Activated CD4-positive, alpha-beta T cell treated with anti-CD3 and anti-CD28 coated beads, Interleukin-2, amount 50 U/mL, for 48 hours (primary cell): ENCODE measurements around the gene PDE8A.
"Not testable (repeated sequence)": the region's sequence is repeated elsewhere in the genome, so short reads cannot be mapped to it uniquely, and the experiment has no call there.

Experiments
- DNase-seq, 2 experiments: peaks; one replicate each; pipeline ENCODE4 v3.0.0-alpha.2; 2020

Gene PDE8A

GRCh38 chr15:84962955-84963354 lies 18.7 kb upstream of the PDE8A start:
- DNase-seq, result no peak

GRCh38 chr15:84967380-84967779 lies 14.3 kb upstream of the PDE8A start:
- no peak for DNase-seq

DNA sequence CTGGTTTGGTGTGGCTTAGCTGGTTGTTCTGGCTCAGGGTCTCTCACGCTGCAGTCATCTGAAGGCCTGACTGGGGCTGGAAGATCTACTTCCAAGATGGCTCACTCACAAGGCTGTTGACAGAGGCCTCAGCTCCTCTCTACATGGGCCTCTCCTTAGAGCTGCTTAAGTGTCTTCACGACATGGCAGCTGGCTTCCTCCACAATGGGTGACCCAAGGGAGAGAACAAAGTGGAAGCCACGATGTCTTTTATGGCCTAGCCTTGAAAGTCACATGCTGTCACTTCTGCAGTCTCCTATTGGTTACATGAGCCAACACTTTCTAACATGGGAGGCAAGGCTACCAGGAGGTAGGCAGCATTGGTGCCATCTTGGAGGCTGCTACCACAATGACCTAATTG lies 13.4 kb upstream of the PDE8A start:
- DNase-seq, result no peak

DNA sequence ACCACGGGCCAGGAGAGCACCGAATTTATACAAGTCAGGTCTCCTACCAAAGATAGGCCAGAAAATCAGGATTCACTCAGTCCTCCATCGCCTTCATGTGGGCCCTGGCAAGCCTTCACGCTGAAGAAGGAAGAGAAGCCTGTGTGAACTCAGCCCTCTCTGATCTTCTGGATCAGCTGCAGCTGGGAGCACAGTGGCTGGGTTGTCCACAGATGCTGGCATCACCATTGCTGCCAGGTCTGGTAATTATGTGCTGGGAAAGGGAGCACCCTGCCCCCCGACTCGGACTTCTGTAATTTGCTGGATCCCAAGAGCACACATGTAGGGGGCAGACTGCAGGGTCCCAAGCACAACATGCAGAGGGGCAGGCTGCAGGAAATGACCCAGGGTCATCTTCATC lies 12.4 kb upstream of the PDE8A start:
- no peak for DNase-seq

DNA sequence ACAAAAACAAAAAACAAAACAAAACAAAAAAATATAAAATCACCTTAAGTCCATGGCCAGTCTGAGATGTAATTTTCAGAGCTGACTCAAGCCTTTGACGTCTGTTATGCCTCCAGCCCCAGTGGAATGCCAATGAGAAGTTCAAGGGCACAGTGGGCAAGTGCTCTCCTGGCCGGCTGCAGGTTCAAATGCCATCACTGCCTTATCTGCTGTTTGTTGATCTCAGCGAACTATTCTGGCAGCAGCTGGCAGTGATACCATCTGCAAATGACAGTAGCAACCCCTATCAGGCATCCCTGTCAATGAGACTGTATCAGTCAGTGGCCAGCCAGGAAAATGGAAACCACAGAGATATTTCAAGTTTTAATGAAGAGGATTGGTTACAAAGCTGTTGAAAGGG lies 10.8 kb upstream of the PDE8A start:
- DNase-seq, result no peak

- DNase-seq, result no peak
These were observed 7.9 kb upstream of the PDE8A start for GRCh38 chr15:84973492-84974460.

DNA sequence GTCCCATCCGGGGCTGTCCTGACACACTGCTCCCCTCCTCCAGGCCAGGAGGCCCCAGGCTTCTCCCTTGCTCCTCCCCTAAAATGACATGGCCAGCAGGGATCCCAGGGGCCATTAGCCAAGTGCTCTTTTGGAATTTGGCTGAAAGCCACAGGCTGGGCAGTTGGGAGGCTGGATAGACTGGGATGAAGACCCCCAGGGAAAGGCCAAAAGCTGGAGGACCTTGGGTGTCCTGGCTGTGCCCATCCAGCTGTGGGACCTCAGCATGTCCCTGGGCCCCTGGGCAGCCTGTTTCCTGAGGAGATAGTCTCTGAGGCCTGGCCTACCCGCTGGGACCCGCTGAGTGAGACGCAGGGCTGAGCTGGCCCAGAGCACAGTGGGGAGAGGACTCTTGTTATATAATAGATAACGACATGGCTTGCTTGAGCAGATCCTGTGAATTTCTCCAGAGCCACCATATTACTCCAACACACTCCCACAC lies 5.7 kb upstream of the PDE8A start:
- no peak for DNase-seq

GRCh38 chr15:84976746-84977345 lies 4.8 kb upstream of the PDE8A start:
- no peak for DNase-seq

GRCh38 chr15:84979651-84980050 lies 2.0 kb upstream of the PDE8A start:
- DNase-seq, result no peak

GRCh38 chr15:84980196-84981053 lies 1.2 kb upstream of the PDE8A start:
- peak; percentile 85 to 87 for DNase-seq

- peak; percentile 93 to 94 for DNase-seq
These were observed 474 bp upstream of the PDE8A start for GRCh38 chr15:84981054-84981710.

DNA sequence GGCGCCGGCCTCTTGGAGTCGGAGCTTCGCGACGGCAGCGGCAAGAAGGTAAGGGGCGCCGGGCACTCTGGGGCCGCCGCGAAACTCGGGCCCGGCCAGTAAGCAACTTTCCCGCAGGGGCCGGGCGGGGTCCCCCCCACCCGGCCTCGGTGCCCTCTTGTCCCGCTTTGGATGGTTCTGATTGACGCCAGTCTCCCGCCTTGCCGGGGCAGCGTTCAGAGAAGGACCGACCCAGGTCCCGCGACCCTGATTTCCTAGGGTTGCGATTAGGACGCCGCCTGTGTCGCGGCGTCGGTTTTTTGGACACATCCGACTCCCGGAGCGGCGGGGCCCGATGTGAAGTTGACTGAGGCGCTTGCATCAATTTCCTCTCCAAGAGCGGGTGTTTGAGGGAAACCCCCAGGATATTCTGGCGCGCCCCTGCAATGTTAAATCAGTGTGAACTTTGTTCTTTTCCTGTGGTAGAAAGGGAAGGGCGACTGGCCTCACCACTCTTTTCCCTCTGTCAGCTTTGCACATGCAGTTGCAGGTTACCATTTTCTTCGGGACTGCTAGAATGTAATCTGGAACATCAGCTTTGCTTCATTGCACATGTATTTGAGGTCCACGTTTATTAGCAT lies 755 bp downstream of the PDE8A start:
- DNase-seq, result peak; percentile 60 to 70

DNA sequence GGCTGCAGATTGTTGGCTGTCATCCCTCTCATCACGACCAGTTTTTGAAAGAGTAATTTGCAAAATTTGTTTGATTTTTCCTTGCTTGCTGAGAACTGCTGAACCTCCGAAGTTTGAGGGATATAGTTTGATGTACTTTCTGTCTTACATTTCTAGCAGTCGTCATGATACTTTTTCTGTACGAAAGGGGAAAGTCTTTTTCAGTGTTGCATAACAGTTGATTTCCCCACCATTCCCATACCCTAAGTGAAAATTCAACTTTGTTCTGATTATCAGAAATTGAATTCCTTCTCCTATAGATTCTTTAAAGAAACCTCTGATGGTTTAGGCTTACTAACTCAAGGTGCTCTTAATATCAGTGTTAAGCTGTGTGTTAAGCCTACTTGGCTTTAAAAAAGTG lies 1.6 kb downstream of the PDE8A start:
- no peak for DNase-seq

DNA sequence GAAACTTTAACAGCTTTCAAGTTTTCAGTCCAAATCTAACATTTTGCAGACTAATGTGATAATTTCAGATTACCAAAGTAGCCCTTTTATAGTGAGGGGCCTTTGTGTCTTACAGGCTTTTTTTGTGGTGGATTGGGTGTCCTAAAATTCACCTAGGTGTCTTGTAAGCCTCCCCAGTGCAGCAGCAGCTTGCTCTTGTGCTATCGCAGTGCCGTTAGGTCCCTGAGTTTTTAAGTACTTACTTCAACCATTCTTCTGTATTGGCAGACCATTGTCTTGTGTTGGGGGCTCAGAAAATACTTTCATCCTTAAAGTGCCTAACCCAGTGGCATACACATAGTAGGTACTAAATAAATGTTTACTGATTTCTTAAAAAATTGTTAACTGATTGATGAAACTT lies 2.1 kb downstream of the PDE8A start:
- no peak for DNase-seq

GRCh38 chr15:84985158-84985557 lies 3.5 kb downstream of the PDE8A start:
- DNase-seq, result no peak

- not testable (repeated sequence) for DNase-seq
These were observed 5.7 kb downstream of the PDE8A start for GRCh38 chr15:84987351-84987750.

DNA sequence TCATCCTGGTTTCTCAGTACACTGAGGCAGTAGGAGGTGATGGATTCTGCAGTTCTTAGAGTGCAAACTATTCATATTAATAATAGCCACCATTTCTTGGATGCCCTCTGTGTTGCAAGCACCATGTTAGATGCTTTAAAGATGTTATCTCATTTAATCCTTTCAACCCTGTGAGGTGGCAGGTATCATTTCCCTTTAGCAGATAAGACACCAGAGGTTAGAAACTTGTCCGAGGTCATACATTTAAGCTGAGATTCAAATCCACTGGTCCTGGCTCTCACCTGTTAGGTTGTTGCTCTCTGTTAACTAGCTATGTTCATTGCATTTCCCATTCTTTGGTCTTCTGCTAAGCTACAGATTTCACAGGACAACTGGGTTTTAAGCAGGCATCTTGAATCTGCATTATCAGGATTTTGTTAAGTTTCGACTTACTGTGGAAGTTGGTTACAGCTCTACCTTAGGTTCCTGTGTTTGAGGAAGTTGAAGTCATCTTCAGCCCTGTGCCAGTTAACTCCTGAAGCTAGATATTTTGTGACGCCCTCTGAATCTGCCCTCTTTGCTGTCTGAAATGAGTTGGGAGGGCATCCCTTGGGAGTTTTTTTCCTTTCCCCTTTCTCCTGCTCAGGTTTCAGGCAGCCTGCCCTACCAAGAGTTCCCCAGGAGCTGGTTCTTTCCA lies 6.4 kb downstream of the PDE8A start:
- DNase-seq, result no peak

DNA sequence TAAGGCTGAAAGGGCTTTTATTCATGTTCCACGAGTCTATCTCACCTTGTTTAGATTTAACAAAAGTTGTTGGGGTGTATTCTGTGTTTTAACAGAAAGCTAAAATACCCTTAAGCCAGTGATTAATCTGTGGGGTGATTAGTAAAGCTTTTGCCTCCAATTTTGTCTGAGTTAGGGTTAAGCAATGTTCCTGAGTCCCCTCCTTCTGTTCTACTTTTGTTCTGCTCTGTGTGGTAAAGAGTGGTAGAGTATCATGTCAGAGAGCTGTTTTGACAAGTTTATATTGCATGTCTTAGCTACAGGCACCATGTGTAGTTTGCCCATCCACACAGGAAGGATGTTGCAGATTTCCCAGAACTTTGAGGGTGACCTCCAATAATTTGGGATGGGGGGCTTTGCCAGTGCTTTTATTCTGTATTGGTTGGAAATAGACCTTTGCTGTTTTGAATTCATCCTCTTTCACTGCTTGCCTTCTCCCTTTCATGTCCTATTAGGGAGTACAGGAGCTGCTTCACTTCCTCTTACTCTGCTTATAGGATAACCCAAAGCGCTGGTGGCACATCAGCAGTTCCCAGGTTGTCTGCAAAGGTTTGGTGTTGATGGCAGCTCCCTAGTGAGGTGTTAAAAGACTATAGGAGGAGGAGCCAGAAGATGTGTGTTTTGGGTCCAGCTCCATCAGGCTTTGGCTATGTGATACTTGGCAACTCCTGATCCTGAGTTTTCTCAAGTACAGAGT lies 7.4 kb downstream of the PDE8A start:
- DNase-seq, result no peak

- no peak for DNase-seq
These were observed 8.9 kb downstream of the PDE8A start for GRCh38 chr15:84990507-84990906.

- DNase-seq, result no peak
These were observed 9.5 kb downstream of the PDE8A start for GRCh38 chr15:84991014-84991712.
